Mucosa of descending colon (tissue), 3 donors: ENCODE results near the gene PRKACB. TPM values are rescaled to one million over a fixed set of nuclear protein-coding genes. Genes with fewer than 3 reads are reported as not detected.

Experiments used
- ATAC-seq: fragments of 200-7000 bp; cut with Tn5 transposase; one replicate; pipeline ENCODE4 v1.9.1; 2020; ENCODE audit warnings: mild to moderate bottlenecking, moderate library complexity
- DNase-seq, 3 donors: peaks; one replicate each; pipeline ENCODE4 v3.0.0-alpha.2; 2020
- H3K36me3 ChIP-seq: fragments of 200-600 bp; one replicate; pipeline ENCODE4 v1.8.0; 2021; ENCODE audit warnings: low read depth, mild to moderate bottlenecking
- H3K4me1 ChIP-seq: fragments of 200-600 bp; one replicate; pipeline ENCODE4 v1.8.0; 2021; ENCODE audit warnings: low read depth, mild to moderate bottlenecking
- H3K4me3 ChIP-seq: fragments of 200-600 bp; one replicate; pipeline ENCODE4 v1.8.0; 2021; ENCODE audit warnings: mild to moderate bottlenecking
- H3K9me3 ChIP-seq: fragments of 200-600 bp; one replicate; pipeline ENCODE4 v1.8.0; 2021; ENCODE audit warnings: mild to moderate bottlenecking
- CTCF ChIP-seq: fragments of 200-600 bp; IDR thresholded peaks from one replicate; pipeline ENCODE4 v1.8.0; 2022; ENCODE audit warnings: antibody characterized with exemption, mild to moderate bottlenecking
- intact Hi-C, 2 donors: fragments of 100-400 bp; cut with DNase I in 1 of 2; cut with micrococcal nuclease in 1 of 2; formaldehyde crosslinking; loops; one replicate each; pipeline versions ENCODE4 v1.11.0 to v1.11.1; 2022; cut with DNase I, micrococcal nuclease
- total RNA-seq, 3 donors: library from RNA; stranded (reverse); fragmentation: NEBNext Ultra II Directional in 2 of 3; extraction: Animal tissue kit (Norgen Biotek cat#: 25700) in 2 of 3; gene quantifications; one replicate each; pipeline versions ENCODE4 v1.2.1 to v1.2.4, GENCODE V29; 2021 to 2023
- donor health status: DM: no; HTN: no; CAD: no; lungs with moderate emphysema.
- donor health status: DM: no; HTN: no; CAD: no.
- donor health status: DM: no; HTN: yes; CAD: no.

PRKACB gene
- total RNA-seq, 3 donors from 2014 or later, result 91.0 to 155 (median 99.3) TPM

DNA sequence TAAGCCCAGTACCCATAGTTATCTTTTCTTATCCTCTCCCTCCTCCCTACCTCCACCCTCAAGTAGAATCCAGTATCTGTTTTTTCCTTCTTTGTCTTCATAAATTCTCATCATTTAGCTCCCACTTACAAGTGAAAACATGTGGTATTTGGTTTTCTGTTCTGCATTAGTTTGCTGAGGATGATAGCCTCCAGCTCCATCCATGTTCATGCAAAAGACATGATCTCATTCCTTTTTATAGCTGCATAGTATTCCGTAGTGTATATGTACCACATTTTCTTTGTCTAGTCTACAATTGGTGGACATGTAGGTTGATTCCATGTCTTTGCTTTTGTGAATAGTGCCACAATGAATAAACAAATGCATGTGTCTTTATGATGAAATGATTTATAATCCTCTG is 55.2 kb downstream of the PRKACB start:
- Histone ChIP-seq H3K4me3 (no peak overlapping the region), H3K4me1 (no peaks in the 10 kb centered on the region), H3K9me3 (no peaks in the 10 kb centered on the region), H3K36me3 (no peaks in the 10 kb centered on the region)
- TF ChIP-seq CTCF, result no peak
- DNase-seq, result no peak
- intact Hi-C loops, result loop anchor here in 1 of 2 donors (2.0 kb wide), 1 partner anchor 16 kb away; no protein-coding TSS in a partner anchor
- no peak for ATAC-seq

GRCh38 chr1:84202126-84202525 is 58.1 kb downstream of the PRKACB start:
- ATAC-seq, result no peak
- no peak for DNase-seq
- H3K9me3 ChIP-seq, result no peaks in the 10 kb centered on the region
- H3K4me3 ChIP-seq, result no peak overlapping the region
- H3K4me1 ChIP-seq, result no peaks in the 10 kb centered on the region
- intact Hi-C loops, result no loop called here
- TF ChIP-seq CTCF, result no peak
- H3K36me3 ChIP-seq, result no peaks in the 10 kb centered on the region

GRCh38 chr1:84206375-84206774 is 62.3 kb downstream of the PRKACB start:
- Histone ChIP-seq H3K9me3 (no peaks in the 10 kb centered on the region), H3K4me3 (no peak overlapping the region), H3K4me1 (no peaks in the 10 kb centered on the region), H3K36me3 (no peaks in the 10 kb centered on the region)
- no peak for DNase-seq
- no peak for ATAC-seq
- intact Hi-C loops, result no loop called here
- no peak for TF ChIP-seq CTCF

- no peak for ATAC-seq
- DNase-seq, result no peak
- TF ChIP-seq CTCF, result no peak
Measured at GRCh38 chr1:84208935-84209334, 64.9 kb downstream of the PRKACB start.

DNA sequence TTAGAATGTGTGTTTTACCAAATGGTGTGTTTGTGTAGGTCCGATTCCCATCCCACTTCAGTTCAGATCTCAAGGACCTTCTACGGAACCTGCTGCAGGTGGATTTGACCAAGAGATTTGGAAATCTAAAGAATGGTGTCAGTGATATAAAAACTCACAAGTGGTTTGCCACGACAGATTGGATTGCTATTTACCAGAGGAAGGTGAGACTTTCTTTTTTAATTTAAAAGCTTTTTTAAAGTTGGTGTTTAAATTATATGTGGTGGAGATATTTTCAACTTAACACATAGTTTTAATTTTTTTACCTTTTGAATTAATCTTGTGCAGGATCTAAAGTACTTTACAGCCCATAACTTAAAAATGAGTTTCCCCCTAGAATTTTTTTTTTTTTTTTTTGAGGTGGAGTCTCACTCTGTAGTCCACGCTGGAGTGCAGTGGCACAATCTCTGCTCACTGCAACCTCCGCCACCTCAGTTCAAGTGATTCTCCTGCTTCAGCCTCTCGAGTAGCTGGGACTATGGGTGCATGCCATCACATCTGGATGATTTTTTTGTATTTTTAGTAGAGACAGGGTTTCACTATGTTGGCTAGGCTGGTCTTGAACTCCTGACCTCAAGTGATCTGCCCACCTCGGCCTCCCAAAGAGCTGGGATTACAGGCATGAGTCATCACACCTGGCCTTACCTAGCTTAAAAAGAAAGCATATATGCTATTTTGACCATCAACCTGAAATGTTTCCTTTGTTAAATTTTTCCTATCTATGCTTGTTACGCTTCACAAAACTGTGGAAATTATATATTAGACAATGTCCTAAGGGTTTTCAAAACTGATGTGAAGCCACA is 70.3 kb downstream of the PRKACB start:
- Histone ChIP-seq H3K4me3 (no peak overlapping the region), H3K9me3 (no peaks in the 10 kb centered on the region), H3K36me3 (no peaks in the 10 kb centered on the region), H3K4me1 (no peaks in the 10 kb centered on the region)
- intact Hi-C loops, result no loop called here
- DNase-seq (no peak), ATAC-seq (no peak)
- TF ChIP-seq CTCF, result no peak

More at GRCh38 chr1:84208935-84209334, 64.9 kb downstream of the PRKACB start:
- Histone ChIP-seq H3K9me3 (no peaks in the 10 kb centered on the region), H3K4me3 (no peak overlapping the region), H3K4me1 (no peaks in the 10 kb centered on the region), H3K36me3 (no peaks in the 10 kb centered on the region)
- intact Hi-C loops, result no loop called here
